Measurements from ENCODE around the gene RPL19.

DNA sequence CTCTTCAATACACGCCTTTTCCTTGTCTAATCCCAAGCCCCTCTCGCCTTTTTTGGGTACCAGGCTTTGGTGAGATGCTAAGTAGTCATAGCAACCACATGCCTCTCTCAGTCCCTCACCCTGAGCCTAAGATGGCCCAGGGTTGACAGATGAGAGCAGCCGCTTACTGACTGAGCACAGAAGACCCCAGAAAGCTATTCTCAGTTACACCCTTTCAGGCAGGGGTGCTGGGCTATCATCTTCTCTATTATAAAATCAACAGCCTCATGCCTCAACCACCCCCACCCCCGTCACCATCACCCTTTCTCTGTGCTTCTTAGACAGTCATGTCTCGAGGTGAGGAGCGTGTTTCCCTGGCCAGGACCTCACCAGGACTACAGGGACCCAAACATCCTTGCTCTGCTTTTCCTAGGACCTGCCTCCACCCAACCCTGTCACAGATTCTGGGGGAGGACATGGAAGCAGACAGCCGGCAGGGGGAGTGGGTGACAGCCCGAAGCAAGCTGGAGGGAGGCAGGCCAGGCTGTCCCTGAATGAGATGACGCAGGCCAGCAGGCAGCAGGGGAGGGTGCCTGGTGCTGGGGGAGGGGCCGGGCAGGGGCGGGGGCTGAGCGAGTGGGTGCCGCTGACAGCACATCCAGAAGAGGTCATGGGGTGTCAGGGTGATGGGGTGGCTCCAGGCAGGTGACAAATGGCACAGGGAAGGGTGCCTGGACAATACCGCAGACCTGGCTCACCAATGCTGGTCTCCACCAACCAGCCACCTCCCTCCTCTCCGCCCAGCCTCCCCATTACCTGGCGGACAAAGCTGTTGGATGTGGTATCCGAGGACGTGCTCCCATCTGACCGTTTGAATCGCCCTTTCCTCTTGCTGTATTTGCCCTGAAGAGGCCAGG is 5.7 kb upstream of the RPL19 start:
- TF ChIP-seq, protein P1, sequence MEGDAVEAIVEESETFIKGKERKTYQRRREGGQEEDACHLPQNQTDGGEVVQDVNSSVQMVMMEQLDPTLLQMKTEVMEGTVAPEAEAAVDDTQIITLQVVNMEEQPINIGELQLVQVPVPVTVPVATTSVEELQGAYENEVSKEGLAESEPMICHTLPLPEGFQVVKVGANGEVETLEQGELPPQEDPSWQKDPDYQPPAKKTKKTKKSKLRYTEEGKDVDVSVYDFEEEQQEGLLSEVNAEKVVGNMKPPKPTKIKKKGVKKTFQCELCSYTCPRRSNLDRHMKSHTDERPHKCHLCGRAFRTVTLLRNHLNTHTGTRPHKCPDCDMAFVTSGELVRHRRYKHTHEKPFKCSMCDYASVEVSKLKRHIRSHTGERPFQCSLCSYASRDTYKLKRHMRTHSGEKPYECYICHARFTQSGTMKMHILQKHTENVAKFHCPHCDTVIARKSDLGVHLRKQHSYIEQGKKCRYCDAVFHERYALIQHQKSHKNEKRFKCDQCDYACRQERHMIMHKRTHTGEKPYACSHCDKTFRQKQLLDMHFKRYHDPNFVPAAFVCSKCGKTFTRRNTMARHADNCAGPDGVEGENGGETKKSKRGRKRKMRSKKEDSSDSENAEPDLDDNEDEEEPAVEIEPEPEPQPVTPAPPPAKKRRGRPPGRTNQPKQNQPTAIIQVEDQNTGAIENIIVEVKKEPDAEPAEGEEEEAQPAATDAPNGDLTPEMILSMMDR (optimal IDR thresholded peaks at IDR 0.05 in 1 of 3, IDR thresholded peaks at IDR 0.05 in 1 of 3, conservative IDR thresholded peaks at IDR 0.05 in 1 of 3; ENCODE audit: extremely low read depth in 1 of 3, insufficient read depth in 2 of 3, low read length in 3 of 3) = no peak
- no peak for TF ChIP-seq EZH2 (IDR thresholded peaks at IDR 0.05; ENCODE audit: low read length)

All from keratinocyte (primary cell).